HG03571 (cell line): ENCODE data around the gene FAM120B.
A peak's percentile ranks its signal among the peaks of the same experiment; 100 is the strongest.

Experiments
- ATAC-seq: cut with Tn5 transposase; IDR thresholded peaks from one replicate; pipeline ENCODE4 v1.9.1; 2021; ENCODE audit not compliant: unreplicated experiment

The FAM120B gene

GRCh38 chr6:170270984-170271593 lies 35.5 kb upstream of the FAM120B start:
- no peak for ATAC-seq

GRCh38 chr6:170271771-170272314 lies 34.7 kb upstream of the FAM120B start:
- ATAC-seq = peak; percentile 97

DNA sequence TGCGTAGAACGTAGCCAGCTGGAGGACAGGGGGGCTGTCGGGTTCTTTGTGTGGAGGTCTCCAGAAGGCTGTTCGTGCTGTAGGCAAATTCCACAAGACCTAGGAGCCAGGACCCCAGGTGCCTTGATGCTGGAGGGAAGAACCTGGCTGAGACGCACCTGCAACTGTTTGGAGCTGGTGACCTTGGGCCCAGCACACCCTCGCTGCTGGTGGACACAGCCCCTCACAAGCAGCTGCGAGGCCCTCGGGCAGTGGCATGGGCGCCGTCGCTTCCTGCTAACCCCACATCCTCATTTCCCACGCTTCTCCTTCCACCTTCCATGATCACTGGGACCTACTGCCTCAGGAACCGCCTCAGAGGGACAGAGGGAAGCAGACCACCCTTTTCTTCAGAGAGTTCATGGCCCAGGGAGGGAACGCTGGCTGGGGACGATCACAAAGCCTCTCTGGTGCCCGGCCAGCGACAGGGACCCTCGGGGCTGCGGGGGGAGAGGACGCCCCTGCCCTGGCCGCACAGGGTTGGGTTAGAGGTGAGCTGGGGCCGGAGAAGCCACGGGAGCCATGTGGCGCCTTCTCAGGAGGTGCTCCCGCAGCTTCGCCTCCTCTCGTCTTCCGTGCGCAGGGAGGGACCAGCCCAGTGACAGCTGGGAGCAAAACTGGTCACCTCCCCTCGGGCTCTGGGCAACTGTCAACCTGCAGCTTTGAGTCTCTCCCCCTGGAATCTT lies 34.1 kb upstream of the FAM120B start:
- ATAC-seq = no peak

- no peak for ATAC-seq
These were observed 33.4 kb upstream of the FAM120B start for GRCh38 chr6:170273191-170273590.

DNA sequence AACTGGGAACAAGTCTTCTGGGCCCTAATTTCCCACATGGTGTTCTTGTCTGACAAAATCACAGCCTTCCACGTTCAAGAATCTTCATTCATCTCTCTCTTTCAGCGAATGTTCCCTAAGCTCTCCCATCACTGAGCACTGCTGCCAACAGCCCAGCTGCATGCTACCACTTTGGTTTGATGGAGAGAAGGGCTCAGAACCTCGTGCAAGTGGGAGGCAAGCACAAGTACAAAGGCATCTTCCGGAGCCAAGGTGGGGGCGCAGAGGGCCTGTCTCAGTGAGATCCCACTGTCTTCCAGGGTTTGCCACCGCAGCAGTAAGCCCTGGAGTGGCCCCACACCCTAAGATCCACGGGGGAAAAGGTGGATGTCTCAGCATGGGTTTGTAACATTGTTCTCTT lies 32.9 kb upstream of the FAM120B start:
- ATAC-seq = no peak

DNA sequence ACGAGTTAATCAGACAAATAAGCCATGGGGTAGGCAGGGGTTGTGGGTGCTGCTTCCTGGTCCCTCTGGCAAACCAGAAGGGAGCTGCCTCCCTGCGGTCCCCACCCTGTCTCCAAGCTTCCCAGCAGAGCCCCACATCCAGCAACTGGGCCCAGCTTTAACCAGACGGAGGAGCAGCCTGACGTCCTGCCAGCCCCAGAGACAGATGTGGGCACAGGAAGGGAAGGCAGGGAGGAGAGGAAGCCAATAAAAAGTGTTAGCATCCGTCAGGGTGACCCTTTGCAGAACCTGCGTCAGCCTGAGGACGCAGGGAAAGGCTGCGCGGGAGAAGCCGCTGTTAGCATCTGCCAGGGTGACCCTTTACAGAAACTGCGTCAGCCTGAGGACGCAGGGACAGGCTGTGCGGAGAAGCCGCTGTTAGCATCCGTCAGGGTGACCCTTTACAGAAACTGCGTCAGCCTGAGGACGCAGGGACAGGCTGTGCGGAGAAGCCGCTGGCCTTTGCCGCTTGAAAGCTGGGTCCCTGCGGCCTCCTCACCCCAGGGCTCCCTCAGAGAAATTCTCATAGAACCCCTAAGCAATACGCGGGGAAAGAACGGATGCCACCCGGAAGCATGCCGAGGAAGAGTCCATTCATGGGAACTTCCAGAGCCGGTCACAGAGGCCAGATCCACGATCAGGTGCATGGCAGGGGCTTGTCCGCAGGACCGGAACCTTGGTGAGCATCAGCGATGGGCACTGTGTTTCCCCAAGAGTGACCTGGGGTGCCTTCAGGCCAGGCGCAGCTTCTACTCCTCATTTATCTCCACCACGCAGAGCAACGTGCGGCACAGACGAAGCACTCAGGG lies 31.6 kb upstream of the FAM120B start:
- ATAC-seq = no peak

DNA sequence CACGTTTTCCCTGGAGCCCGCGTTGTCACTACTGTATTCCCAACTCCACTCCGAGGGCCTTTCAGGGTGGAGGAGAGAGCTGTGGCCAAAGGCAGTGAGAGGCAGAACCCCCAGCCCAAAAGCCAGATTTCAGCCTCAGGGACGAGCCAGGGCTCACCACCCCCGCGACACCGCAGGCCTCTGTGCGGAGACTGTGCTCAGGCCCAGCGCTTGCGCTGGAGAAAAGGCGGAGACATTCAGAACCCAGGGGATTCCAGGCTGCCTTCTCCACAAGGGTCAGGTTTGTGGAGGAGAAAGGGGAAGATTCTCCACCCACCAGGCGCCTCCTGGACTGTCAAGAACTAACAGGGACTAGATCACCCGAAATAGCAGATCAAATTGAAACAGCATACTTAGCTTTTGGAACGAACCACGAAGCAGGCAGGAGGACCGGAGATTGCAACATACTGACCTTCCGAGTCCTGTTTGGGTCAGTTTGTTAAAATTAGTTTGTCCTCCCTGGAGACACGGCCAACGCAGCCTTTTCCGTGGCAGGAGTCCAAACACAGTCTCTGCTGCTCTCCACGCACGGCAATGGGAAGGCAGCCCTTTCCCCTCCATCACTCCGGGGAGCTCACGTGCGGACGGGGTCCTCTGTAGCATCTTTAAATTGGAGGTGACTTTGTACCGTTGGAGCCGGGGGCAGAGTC lies 30.0 kb upstream of the FAM120B start:
- ATAC-seq = no peak

- ATAC-seq = no peak
These were observed 28.4 kb upstream of the FAM120B start for GRCh38 chr6:170277893-170278742.

- ATAC-seq = no peak
These were observed 27.8 kb upstream of the FAM120B start for GRCh38 chr6:170278743-170279094.

GRCh38 chr6:170279426-170279825 lies 27.1 kb upstream of the FAM120B start:
- no peak for ATAC-seq

- ATAC-seq = no peak
These were observed 26.4 kb upstream of the FAM120B start for GRCh38 chr6:170279977-170280688.

DNA sequence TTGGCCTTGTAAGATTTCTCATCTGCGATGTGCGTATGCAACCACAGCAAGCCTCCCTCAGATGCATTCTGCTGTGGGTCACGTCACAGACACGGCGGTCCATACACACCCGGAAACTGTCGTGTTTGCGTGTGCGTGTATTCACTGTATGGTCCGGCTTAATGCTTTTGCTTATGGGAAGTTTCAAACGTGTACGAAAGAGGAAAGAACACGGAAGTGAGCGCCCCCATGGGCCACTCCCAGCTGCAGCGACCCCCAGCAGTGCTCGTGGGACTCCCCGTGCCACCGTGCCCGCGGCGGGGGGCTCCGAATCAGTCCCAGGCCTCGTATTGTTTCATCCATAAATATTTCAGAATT lies 25.9 kb upstream of the FAM120B start:
- ATAC-seq = no peak

DNA sequence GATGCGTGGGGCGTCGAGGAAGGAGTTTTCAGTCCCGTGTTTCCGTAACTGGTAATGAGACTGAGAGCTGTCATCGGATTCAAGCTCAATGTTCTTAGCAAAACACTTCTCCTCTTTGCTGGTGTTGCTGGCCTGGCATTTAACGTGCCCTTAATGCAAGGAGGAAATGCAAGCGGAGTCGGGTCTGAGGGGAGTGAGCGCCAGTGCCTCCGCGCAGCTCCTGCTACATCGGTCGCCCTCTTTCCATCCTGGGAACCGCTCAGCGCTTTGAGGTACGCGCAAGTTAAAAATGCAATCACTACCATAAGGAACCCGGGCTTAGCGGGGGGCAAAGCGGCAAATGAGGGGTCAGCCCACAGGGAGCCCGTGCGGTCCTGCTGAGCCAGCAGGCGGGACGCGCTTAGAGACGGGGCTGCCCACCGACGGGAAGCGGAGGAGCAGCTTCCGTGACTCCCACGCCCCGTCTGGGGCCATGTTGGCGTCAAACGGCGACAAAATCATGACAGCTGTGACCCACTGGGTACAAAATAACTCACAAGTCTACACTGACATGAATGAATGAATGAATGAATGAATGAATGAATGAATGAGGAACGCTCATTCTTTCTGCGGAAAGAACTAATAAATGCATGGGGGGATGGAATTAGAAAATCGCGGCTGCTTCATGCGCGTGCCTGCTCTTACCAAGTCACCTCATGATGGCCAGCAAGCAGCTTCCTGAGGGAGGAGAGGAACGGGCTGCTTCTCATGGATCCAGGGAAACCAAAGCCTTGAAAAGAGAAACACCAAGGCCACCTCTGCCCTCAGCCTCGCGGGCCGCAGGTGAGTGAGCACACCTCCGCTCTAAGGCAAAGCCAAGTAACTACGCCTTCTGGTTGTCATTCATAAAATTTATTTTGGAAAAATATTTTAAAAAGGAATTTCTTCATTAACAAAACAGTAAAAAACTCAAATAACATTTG lies 24.9 kb upstream of the FAM120B start:
- no peak for ATAC-seq

- ATAC-seq = no peak
These were observed 23.9 kb upstream of the FAM120B start for GRCh38 chr6:170282512-170283158.

DNA sequence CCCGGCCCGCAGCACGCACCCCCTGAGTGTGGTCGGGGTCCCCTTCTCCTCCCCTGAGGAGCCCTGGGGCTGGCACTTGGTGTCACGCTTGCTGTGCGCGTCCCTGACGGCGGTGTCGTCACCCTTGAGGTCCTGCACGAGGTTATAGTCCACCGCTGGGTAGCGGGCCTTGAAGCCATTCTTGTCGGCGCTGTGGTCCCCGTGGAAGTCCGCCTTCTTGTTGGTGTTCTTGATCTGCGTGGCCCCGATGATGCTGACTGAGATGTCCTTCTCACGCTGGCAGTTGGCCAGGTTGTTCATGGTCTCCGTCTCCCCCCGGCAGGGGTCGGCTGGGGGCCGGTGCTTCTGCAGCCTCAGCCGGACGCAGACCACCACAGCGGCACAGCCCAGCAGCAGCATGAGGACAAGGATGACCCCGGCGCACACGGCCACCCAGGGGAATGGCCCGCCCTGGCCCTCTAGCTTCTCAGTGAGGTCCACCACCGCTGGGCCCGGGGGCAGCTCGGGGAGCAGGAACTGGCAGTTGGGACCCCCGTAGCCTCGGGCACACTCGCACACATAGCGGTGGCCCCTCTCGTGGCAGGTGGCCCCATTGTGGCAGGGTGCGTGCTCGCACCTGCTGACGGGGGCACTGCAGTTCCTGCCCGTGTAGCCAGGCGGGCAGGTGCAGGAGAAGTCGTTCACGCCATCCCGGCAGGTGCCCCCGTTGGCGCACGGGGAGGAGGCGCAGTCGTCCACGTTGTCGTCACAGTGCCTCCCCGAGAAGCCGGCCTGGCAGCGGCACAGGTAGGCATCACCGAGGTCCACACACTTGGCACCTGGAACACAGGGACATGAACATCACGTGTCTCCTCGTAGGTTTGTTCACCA lies 23.1 kb upstream of the FAM120B start:
- no peak for ATAC-seq

- no peak for ATAC-seq
These were observed 22.3 kb upstream of the FAM120B start for GRCh38 chr6:170284126-170284773.
